Measurements from ENCODE around the gene VEGFC.

The VEGFC gene

GRCh38 chr4:176755613-176756012 lies 37.1 kb downstream of the VEGFC start:
- TF ChIP-seq GABPA (IDR thresholded peaks at IDR 0.05; ENCODE audit: low read depth): no peak
- no peak for TF ChIP-seq POLR2AphosphoS5 (IDR thresholded peaks at IDR 0.05; ENCODE audit: low read depth)
- TF ChIP-seq REST (IDR thresholded peaks at IDR 0.05; ENCODE audit: insufficient replicate concordance, low read depth): no peak
- TF ChIP-seq SPI1 (IDR thresholded peaks at IDR 0.05; ENCODE audit: borderline replicate concordance, low read depth): no peak
- TF ChIP-seq CTCF (IDR thresholded peaks at IDR 0.05; ENCODE audit: insufficient read depth, low read length): no peak
- Histone ChIP-seq H3K27ac (replicated peaks) (no peak overlapping the region), H3K27me3 (ENCODE audit: insufficient read depth, poor library complexity, severe bottlenecking) (no peaks in the 10 kb centered on the region), H3K4me3 (replicated peaks; ENCODE audit: insufficient read depth, low read length) (no peak overlapping the region)
- no peak for DNase-seq (ENCODE audit: low read depth in 1 of 2, low spot score in 1 of 2)

- no peak overlapping the region for H3K27ac ChIP-seq (replicated peaks)
- no peak for DNase-seq (ENCODE audit: low read depth in 1 of 2, low spot score in 1 of 2)
- TF ChIP-seq REST (IDR thresholded peaks at IDR 0.05; ENCODE audit: insufficient replicate concordance, low read depth): no peak
- no peaks in the 10 kb centered on the region for H3K27me3 ChIP-seq (ENCODE audit: insufficient read depth, poor library complexity, severe bottlenecking)
- no peak overlapping the region for H3K4me3 ChIP-seq (replicated peaks; ENCODE audit: insufficient read depth, low read length)
These were observed 37.7 kb downstream of the VEGFC start for GRCh38 chr4:176755001-176755400.

- H3K27me3 ChIP-seq (ENCODE audit: insufficient read depth, poor library complexity, severe bottlenecking): no peaks in the 10 kb centered on the region
- no peak overlapping the region for H3K4me3 ChIP-seq (replicated peaks; ENCODE audit: insufficient read depth, low read length)
- DNase-seq (ENCODE audit: low read depth in 1 of 2, low spot score in 1 of 2): no peak
- TF ChIP-seq SPI1 (IDR thresholded peaks at IDR 0.05; ENCODE audit: borderline replicate concordance, low read depth): no peak
- TF ChIP-seq POLR2AphosphoS5 (IDR thresholded peaks at IDR 0.05; ENCODE audit: low read depth): no peak
- no peak for TF ChIP-seq REST (IDR thresholded peaks at IDR 0.05; ENCODE audit: insufficient replicate concordance, low read depth)
- no peak for TF ChIP-seq CTCF (IDR thresholded peaks at IDR 0.05; ENCODE audit: insufficient read depth, low read length)
- H3K27ac ChIP-seq (replicated peaks): no peak overlapping the region
These were observed 39.7 kb downstream of the VEGFC start for GRCh38 chr4:176753049-176753448.

- TF ChIP-seq POLR2AphosphoS5 (IDR thresholded peaks at IDR 0.05; ENCODE audit: low read depth) (no peak), CTCF (IDR thresholded peaks at IDR 0.05; ENCODE audit: insufficient read depth, low read length) (no peak), REST (IDR thresholded peaks at IDR 0.05; ENCODE audit: insufficient replicate concordance, low read depth) (no peak), GABPA (IDR thresholded peaks at IDR 0.05; ENCODE audit: low read depth) (no peak), SPI1 (IDR thresholded peaks at IDR 0.05; ENCODE audit: borderline replicate concordance, low read depth) (no peak)
- Histone ChIP-seq H3K27ac (replicated peaks) (no peak overlapping the region), H3K27me3 (ENCODE audit: insufficient read depth, poor library complexity, severe bottlenecking) (no peaks in the 10 kb centered on the region), H3K4me3 (replicated peaks; ENCODE audit: insufficient read depth, low read length) (no peak overlapping the region)
- no peak for DNase-seq (ENCODE audit: low read depth in 1 of 2, low spot score in 1 of 2)
These were observed 40.5 kb downstream of the VEGFC start for GRCh38 chr4:176752191-176752749.
